GM21360 (cell line): ENCODE data around the gene SLC52A1.
A peak's percentile ranks its signal among the peaks of the same experiment; 100 is the strongest.
"Not testable (repeated sequence)": the region's sequence is repeated elsewhere in the genome, so short reads cannot be mapped to it uniquely, and the experiment has no call there.

Source experiments
- ATAC-seq: cut with Tn5 transposase; IDR thresholded peaks from one replicate; pipeline ENCODE4 v1.9.1; 2021; ENCODE audit warnings: mild to moderate bottlenecking, moderate library complexity; ENCODE audit not compliant: unreplicated experiment

SLC52A1 gene

DNA sequence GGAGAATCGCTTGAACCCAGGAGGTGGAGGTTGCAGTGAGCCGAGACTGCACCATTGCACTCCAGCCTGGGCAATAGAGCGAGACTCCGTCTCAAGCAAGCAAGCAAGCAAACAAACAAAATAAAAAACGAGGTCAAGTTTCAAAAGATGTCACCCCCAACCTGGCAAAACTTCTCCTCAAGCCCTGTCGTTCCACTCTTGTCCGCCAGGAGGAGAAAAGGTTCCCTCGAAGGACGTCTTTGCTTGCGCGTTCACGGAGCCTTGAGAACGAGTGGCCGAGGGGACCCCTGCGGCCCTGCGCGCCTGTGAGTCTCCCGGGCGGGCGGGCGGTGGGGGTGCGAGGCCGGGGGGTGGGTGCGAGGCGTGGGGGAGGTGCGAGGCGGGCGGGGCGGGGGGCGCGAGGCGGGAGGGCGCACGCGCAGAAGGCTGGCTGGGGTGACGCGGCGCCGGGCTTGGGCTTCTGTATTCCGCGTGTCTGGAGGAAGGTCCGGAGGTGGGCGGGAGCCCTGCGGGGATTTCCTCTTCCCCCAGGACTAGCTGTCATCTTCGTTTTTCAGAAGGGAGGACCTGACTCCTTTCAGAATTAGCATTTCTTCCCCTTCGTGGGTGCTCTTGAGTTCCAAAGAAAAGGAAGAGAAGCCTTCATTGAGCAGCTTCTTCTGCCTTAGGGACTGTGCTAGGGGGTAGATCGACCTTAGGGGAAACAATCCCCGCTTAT lies 3.7 kb downstream of the SLC52A1 start:
- peak; percentile 58 for ATAC-seq

GRCh38 chr17:5030168-5030567 lies 5.1 kb downstream of the SLC52A1 start:
- not testable (repeated sequence) for ATAC-seq

- ATAC-seq: no peak
Measured at GRCh38 chr17:5027916-5028315, 7.3 kb downstream of the SLC52A1 start.

GRCh38 chr17:5027299-5027698 lies 7.9 kb downstream of the SLC52A1 start:
- ATAC-seq: no peak

DNA sequence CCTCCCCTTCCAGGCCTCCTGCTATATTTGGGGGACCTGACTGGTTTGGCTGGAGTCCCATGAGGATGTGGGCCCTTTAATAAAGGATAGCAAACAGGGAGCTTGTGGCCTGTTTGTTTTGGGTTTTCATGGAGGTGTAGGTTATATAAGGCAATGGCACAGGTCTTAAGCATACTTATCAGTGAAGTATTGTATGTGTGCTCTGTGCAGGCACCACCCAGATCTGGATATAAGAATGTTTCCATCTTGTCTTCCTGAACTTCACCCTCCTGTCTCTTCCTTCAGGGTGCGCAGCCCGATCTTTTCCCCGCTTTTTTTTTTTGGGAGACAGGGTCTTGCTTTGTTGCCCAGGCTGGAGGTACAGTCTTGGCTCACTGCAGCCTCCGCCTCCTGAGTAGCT lies 10.6 kb downstream of the SLC52A1 start:
- ATAC-seq: no peak

- ATAC-seq: no peak
Measured at GRCh38 chr17:5023588-5024147, 11.6 kb downstream of the SLC52A1 start.

DNA sequence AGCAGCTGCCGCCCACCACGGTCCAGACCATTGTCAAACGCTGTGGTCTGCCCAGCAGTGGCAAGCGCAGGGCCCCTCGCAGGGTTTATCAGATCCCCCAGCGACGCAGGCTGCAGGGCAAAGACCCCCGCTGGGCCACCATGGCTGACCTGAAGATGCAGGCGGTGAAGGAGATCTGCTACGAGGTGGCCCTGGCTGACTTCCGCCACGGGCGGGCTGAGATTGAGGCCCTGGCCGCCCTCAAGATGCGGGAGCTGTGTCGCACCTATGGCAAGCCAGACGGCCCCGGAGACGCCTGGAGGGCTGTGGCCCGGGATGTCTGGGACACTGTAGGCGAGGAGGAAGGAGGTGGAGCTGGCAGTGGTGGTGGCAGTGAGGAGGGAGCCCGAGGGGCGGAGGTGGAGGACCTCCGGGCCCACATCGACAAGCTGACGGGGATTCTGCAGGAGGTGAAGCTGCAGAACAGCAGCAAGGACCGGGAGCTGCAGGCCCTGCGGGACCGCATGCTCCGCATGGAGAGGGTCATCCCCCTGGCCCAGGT lies 13.0 kb downstream of the SLC52A1 start:
- no peak for ATAC-seq

DNA sequence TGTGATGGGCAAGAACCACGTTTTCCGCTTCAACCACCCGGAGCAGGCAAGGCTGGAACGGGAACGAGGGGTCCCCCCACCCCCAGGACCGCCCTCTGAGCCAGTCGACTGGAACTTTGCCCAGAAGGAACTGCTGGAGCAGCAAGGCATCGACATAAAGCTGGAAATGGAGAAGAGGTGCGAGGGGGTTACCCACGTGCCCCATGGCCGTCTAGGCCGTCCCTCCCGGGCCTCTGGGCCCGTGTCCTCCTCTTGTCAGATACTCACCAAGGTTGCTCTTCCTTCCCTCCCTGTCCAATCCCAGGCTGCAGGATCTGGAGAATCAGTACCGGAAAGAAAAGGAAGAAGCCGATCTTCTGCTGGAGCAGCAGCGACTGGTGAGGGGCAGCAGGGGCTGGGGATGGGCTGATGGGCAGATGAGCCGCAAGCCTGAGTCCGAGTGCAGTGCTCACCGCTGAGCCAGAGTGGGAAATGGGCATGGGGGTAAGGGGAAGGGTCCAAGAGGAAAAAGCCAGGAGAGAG lies 14.7 kb downstream of the SLC52A1 start:
- ATAC-seq: no peak

DNA sequence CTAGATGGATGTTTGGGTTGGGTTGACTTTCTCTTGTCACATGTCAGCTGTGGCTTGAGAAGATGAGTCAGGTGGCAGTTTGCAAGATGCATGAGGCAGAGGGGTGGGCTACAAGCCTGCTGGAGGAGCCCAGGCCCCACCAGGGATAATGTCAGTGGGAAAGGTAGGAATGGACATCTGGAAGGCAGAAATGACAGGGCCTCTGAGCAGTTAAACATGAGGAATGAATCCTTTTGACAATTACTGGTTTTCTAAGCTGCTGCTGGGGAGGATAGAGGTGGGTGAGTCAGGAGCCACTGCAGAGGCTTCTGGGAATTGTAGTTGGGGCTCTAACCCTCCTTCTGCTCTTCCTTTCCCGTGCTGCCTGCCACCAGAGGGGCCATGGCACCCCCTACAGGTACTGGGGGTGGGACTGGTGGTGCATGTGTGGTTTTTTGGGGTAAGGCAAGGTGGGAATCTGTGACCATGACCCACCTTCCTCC lies 15.7 kb downstream of the SLC52A1 start:
- no peak for ATAC-seq

DNA sequence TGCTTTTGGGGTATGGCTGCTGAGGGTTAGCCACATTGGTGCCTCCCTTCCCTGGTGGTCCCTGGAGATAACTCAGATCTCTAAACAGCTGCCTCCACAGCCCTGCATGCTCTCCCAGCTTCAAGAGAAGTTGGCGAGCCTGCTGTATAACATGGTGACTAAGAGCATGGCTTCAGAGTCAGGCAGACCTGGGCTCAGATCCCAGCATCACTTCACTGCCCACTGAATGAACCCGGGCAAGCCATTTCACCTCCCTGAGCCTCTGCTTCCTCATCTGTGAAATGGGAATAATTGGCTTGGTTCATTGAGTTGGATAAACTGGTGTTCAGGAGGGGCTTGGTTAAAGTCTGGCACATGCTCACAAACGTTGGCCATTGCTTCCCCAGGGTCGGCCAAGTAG lies 20.9 kb downstream of the SLC52A1 start:
- no peak for ATAC-seq

DNA sequence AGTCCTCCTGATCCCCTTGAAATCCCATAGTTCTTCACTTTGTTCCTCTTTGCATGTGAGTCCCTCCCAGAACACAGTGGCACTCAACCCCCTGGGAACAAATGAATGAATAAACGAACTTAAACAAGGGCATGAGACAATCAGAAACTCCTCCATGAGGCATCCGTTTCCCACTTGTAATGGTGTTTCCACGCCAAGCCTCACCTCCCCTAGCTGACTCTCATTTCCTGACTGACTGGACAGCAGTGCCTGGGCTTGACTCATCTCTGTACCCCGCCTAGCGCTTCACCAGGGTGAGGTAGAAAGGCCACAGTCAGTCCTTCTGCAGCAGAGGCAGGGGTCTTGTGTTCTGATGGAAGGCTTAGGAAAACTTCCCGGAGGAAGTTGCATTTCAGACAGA lies 23.3 kb downstream of the SLC52A1 start:
- no peak for ATAC-seq

- no peak for ATAC-seq
Measured at GRCh38 chr17:5003214-5003867, 31.9 kb downstream of the SLC52A1 start.

- ATAC-seq: no peak
Measured at GRCh38 chr17:5002121-5002788, 33.0 kb downstream of the SLC52A1 start.

GRCh38 chr17:5000237-5000639 lies 35.0 kb downstream of the SLC52A1 start:
- no peak for ATAC-seq

DNA sequence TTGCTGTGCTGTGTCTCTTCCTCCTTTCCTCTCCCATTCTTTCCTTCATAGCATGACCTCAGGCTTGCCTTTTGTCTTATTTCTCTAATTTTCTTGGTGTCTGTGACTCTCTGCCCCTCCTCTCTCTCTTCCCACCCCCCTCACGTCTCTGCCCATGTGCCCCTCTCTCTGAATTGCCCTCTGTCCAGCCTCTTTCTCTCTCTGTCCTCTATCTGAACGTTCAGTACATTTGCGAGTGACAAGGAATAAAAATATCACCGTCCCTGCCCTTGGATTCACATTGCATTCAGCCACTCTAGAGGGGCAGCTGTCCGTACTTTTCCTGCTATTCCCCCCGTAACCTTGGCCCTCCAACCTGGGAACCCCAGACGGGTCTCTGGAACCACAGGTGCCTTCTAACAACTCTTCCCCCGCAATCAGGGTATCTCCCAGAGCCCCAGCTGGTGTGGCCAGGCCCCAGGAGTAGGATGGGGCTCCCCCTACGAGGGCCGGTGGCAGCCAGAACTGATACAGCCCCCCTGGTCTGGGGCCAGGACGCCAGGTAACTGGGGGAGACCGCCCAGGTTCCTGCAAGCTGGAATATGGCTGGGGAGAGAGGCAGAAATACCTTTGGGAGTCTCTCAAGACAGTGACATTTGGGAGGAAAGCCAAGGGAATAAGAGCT lies 35.7 kb downstream of the SLC52A1 start:
- ATAC-seq: no peak

DNA sequence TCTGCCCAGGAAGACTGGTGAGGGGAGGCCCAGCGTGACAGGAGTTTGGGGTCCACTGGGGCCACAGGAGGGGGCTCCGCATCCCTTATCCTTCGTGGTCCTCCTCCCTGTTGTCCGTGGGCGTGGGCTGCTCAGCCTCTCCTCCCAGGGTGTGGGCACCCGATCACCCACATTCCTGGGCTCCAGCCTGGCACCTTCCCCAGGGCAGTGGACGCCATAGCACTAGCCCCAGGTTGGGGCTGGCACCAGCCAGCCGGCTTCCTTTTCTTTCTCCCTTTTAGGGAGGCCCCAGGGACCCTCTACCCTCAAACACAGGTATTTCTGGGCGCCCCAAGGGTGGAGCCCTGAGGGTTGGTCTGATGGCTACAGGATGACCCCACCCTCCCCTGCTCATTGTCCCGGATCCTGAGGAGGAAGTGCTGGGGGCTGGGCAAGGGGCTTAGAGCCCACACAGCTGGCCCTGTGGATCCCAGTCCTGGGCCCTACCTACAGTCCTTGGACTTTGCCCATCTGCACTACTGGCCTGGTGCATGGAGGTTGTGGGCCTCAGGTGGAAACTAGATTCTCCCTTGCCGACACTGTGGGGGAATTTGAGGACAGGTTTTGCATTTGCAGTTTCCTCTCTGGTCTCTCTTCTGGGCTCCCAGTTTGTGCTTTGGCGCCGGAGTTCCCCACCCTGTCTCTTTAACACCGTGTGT lies 36.3 kb downstream of the SLC52A1 start:
- no peak for ATAC-seq

- peak; percentile 11 for ATAC-seq
Measured at GRCh38 chr17:4998027-4998731, 37.0 kb downstream of the SLC52A1 start.

- ATAC-seq: peak; percentile 68
Measured at GRCh38 chr17:4997302-4998026, 37.8 kb downstream of the SLC52A1 start, which contains the start of the genes INCA1 and KIF1C. INCA1 (minus strand) TSS chr17:4997522; CDS start chr17:4994437, 3,085 bp downstream. KIF1C (plus strand) TSS chr17:4997950; CDS start chr17:5000247, 2,297 bp downstream.
